Spleen (tissue), 7 donors: Measurements from ENCODE around the gene L2HGDH.

Experiments used
- CTCF ChIP-seq, 11 experiments: fragments of 200-600 bp in 7 of 11; fragments of 450-650 bp in 4 of 11; sonication (generic) in 4 of 11; IDR thresholded peaks in 8 of 11; conservative IDR thresholded peaks in 3 of 11; 1 replicate in 7 of 11; 2 replicates in 4 of 11; pipeline versions ENCODE4 v1.4.0 to v1.8.0; 2016 to 2021; ENCODE audit warnings: antibody characterized with exemption in 11 of 11, inconsistent platforms in 4 of 11, mild to moderate bottlenecking in 1 of 11
- POLR2A ChIP-seq, 3 donors: fragments of 450-650 bp; IDR thresholded peaks; one replicate each; pipeline ENCODE4 v1.5.1; 2017; ENCODE audit warnings: antibody characterized with exemption in 3 of 3, mild to moderate bottlenecking in 1 of 3
- donor health status: DM: no; HTN: no; CAD: no; lungs with moderate emphysema.
- donor health status: DM: no; HTN: no; CAD: no.
- donor health status: DM: no; HTN: no; CAD: no.

GRCh38 chr14:50343434-50343833, 31.4 kb upstream of the L2HGDH start:
- TF ChIP-seq CTCF (IDR thresholded peaks at IDR 0.05 in 8 of 11, conservative IDR thresholded peaks at IDR 0.05 in 3 of 11) (no peak), POLR2A (IDR thresholded peaks at IDR 0.05) (no peak)
